ENCODE data around the gene AFAP1L2.

The AFAP1L2 gene

DNA sequence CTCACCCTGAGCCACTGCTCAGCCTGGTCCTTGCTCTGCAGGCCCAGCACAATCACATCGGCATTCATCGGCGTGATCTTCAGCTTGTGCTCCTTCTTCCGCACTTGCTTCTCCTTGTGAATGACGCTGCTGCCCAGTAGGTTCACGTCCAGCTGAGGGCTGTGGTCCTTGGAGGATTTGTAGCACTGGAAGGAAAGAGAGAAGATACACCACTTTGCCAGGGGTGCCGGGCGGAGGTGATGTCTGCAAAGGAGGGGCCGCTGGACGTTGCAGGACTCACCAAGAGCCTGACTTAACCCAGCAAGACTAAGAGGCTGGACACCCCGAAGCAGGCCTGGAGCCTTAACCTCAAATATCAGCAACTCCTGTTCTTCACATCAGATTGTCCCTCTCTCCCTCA is 90.4 kb downstream of the AFAP1L2 start:
- TF ChIP-seq, protein P1, sequence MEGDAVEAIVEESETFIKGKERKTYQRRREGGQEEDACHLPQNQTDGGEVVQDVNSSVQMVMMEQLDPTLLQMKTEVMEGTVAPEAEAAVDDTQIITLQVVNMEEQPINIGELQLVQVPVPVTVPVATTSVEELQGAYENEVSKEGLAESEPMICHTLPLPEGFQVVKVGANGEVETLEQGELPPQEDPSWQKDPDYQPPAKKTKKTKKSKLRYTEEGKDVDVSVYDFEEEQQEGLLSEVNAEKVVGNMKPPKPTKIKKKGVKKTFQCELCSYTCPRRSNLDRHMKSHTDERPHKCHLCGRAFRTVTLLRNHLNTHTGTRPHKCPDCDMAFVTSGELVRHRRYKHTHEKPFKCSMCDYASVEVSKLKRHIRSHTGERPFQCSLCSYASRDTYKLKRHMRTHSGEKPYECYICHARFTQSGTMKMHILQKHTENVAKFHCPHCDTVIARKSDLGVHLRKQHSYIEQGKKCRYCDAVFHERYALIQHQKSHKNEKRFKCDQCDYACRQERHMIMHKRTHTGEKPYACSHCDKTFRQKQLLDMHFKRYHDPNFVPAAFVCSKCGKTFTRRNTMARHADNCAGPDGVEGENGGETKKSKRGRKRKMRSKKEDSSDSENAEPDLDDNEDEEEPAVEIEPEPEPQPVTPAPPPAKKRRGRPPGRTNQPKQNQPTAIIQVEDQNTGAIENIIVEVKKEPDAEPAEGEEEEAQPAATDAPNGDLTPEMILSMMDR (conservative IDR thresholded peaks at IDR 0.05) = no peak
- H3K27ac ChIP-seq = no peak overlapping the region

GRCh38 chr10:114313139-114313538 is 91.2 kb downstream of the AFAP1L2 start:
- H3K27ac ChIP-seq = no peak overlapping the region

DNA sequence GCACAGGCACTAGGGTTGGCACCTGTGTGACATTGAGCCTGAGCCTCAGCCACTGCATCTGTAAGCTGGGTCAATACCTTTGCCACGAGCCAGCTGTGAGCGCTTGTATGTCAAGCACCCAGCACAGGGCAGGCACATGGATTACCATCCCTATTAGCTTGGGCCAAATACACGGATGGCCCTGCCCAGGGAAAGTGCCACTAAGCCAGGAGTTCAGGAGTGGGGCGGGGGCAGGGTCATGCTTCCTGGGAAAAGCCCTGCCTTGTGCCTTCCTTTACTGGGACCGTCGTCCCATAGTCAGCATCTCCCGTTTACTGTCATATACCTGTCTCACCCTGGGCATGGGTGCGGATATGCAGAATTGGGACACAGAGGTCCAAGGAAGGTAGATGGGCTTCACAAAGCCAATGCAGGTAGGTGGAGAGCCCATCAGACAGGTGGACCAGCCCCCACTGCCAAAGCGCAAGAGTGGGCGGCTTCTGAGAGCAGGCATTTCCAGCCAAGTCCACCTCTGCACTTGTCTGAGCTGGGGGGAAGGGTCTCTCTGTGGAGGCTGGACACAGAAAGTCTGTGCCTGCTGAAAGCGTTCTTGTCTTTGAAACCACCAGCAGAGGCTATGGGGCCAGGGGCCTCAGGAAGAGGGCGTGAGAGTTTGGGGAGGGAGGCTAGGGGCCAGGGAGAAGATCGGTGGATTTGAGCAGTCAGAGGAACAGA is 92.6 kb downstream of the AFAP1L2 start:
- TF ChIP-seq, protein P1 (conservative IDR thresholded peaks at IDR 0.05) = no peak
- H3K27ac ChIP-seq = no peak overlapping the region

More at GRCh38 chr10:114313139-114313538, 91.2 kb downstream of the AFAP1L2 start:
- TF ChIP-seq, protein P1 (conservative IDR thresholded peaks at IDR 0.05) = no peak

GRCh38 chr10:114311023-114311422 is 93.3 kb downstream of the AFAP1L2 start:
- H3K27ac ChIP-seq = no peak overlapping the region
- TF ChIP-seq, protein P1 (conservative IDR thresholded peaks at IDR 0.05) = no peak

DNA sequence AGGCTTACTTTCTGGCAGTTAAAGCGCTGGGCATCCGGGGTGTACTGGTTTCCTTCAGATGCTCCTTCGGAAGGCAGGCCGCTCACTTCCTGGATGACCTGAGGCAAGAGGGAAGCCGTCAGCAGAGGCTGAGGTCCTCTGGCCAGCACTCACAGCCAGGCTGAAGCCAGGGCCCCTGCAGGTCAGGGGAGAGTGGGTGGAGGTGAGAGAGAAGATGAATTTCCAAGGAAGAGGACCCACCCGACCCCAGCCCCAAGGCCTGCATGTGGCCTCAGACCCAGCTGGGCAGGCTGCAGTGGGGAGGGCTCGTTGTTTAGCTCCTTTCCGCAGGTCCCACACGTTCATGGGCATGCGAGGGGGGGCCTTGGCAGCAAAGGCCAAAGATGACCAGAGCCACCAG is 94.0 kb downstream of the AFAP1L2 start:
- H3K27ac ChIP-seq = no peak overlapping the region
- TF ChIP-seq, protein P1 (conservative IDR thresholded peaks at IDR 0.05) = no peak

DNA sequence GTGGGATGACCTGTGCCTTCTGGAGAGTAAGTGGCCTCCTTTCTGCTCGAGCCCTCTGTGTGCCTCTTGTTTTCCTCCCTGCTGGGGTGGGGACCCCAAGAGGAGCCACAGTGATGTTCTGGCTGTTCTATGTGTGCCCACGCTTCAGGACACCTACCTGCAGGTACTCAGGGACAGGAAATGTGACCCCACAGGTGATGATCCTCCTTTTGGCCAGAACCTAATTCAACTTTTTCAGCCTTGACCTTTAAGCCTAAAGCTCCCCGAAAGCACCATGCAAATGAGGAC is 95.0 kb downstream of the AFAP1L2 start:
- no peak overlapping the region for H3K27ac ChIP-seq
- TF ChIP-seq, protein P1 (conservative IDR thresholded peaks at IDR 0.05) = no peak

DNA sequence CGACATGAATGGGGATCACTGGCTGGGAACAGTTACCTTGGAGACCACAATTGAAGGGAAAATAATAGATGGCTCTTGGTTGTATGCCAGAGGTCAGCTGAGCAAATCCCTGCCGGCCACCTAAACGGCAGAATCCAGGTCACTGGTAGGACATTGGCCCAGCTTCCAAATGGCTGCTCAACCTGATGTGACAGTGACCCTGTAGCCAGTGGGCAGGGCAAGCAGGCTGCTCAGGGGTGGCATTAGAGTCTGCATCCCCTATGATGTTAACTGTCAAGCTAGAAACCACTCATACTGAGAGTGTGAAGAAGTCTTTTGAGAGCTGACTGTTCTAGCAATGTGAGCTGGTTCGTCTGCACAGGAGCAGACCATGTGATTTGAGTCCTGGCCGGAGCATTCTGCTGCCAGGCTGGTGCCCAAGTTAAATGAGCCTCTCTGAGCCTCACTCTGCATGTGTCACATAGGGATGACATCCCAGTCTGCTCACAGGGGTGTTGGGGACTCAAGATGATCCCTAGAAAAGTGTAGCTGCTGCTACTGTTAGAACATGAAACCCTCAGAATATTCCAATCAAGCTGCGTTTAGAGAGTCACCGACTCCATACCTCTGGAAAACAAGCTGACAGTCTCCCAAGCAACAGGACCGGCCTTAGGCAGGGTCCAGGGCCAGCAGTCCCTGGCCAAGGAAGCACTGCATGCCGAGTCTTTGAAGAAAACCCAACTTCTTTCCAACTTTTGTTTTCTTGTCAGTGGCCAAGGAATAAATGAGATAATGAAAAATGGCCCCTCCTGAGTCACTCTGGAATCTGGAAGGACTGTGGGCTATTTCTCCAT is 95.6 kb downstream of the AFAP1L2 start:
- TF ChIP-seq, protein P1 (conservative IDR thresholded peaks at IDR 0.05) = no peak

More for the DNA sequence above, 95.6 kb downstream of the AFAP1L2 start:
- H3K27ac ChIP-seq = no peak overlapping the region

All from VCaP (cell line).